ENCODE results near the gene TSGA10IP.

The TSGA10IP gene

GRCh38 chr11:65977621-65978390, 32.5 kb downstream of the TSGA10IP start:
- no peak for DNase-seq (ENCODE audit: low read depth)

DNA sequence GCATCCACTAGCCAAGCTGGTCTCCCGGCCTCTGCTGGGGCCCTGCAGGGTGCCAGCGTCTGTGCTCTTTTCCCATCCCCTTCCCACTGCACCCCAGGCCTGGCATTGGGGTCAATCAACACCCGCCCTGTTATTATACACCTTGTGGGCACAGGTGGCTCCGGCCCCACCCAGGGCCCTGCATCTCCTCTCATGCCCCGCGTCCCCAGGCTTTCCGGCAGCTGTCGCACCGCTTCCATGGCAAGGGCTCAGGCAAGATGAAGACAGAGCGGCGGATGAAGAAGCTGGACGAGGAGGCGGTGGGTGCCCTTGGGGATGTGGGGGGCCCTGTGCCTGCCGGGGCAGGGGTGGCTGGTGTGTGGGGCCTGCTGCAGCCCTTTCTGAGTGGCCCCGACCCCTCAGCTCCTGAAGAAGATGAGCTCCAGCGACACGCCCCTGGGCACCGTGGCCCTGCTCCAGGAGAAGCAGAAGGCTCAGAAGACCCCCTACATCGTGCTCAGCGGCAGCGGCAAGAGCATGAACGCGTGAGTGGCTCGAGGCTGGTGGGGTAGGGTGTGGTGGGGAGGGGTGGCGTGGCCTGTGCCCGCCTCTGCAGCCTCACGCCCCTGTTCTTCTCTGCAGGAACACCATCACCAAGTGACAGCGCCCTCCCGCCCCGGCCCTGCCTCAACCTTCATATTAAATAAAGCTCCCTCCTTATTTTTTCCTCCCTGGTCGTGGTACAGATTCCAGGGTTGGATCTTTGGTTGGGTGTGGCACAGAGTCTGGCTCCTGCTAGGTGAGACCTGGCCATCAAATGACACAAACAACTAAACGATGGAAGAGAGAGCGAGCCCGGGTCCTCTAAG, 33.3 kb downstream of the TSGA10IP start:
- DNase-seq (ENCODE audit: low read depth) = no peak

DNA sequence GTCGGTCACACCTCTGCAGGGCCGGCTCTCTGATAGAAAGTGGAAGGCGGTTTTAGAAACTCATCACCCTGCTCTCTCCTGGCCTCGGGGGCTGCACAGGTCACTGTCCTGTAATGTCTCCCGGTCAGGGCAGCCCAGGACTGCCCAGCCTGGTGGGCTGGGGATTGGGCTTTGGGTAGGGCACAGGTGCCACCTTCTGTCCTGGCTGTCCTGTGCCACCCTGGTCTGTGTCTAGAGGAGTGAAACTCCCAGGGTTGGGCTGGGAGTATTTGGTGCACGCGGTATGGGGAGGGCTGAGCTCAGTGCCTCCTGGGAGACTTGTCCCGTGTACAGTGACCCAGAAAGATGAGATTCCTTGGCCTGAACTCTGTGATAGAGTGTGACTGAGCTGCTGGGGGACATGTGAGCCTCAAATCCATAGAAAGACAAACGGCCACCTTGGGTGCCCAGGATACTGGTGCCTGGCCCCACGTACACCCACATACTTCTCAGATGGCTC, 34.0 kb downstream of the TSGA10IP start:
- no peak for DNase-seq (ENCODE audit: low read depth)

DNA sequence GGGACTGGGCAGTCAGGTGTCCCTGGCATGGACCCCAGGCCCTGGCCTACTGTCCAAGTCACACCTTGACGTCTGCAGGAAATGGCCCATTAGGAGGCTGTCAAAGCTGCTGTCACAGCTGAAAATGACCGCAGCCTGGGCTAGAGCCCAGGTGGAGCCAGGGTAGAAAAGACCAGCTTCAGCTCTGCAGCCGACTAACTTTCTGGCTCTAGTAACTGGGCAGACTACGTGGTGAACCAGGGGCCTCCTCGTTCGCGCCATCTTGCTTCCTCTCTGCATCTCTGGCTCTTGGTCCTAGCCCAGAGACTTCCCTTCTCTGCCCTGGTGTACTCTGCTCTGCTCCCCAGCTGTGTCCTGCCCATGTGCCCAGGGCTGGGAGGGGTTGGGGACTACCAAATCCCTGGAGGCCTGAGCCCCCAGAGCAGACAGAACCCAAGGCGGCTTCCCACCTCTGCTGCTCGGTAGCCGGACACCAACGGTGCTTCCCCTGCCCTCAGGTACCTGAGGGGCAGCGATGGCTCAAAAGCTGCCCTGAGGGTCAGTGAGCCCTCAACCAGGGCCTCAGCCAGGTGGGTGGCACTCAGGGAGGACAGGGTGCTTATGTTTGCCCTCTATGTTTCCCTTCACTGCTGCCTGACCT, 35.9 kb downstream of the TSGA10IP start:
- DNase-seq (ENCODE audit: low read depth) = no peak

- no peak for DNase-seq (ENCODE audit: low read depth)
Observed at GRCh38 chr11:65981972-65982823, 36.9 kb downstream of the TSGA10IP start.

DNA sequence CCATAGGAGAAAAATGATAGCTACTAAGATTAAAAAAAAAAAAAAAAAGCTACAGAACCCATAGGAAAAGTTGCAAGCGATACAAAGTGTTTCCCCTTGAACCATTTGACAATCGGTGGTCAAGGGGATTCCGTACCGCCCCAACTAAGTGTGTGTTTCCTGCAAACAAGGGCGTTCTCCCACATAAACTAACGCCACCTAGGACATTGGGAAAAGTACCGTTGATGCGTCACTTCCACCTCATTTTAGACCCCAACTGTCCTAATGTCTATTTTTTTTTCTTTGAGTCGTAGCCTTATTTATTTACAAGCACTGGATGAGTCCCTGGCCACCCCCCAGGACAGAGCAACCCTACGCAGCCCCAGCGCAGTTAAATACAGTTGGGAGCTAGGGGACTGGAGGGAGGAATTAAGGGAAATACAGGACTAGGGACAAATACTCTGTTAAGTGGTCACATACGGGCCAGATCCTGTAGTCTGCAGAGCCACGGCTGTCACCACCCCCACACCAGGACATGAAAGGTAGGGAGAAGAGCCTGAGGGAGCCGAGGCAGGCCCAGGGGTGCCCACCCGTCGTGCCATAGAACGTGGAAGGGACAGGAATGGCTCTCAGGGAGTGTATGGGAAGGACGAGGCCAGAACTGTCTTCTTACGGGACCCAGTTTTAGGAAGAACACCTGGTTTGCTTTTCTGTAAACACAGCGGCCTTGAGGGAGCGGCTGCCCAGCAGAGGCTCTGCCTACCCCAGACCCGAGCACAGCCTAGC, 37.7 kb downstream of the TSGA10IP start:
- no peak for DNase-seq (ENCODE audit: low read depth)

DNA sequence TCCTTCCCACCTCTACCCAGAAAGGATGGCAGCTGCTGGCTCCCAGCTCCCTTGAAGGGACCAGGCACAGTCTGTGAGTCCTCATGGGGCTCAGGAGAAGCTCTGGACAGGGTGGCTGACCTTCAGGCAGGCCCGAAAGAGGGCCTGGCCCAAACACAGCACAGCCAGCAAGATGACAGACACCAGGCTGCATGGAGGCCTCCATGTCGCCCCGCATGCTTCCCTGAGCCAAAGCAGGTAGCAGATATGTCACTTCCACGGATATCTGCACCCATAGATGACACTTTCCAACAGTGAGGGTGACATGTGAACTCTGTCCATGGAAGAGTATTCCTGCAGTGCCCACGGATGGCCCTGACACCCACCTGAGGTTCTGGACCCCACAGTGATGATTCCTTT, 38.3 kb downstream of the TSGA10IP start:
- no peak for DNase-seq (ENCODE audit: low read depth)

GRCh38 chr11:65987336-65987735, 42.1 kb downstream of the TSGA10IP start:
- DNase-seq (ENCODE audit: low read depth) = no peak

- peak; percentile 78 for DNase-seq (ENCODE audit: low read depth)
Observed at GRCh38 chr11:65988791-65989592, 43.7 kb downstream of the TSGA10IP start.

- DNase-seq (ENCODE audit: low read depth) = no peak
Observed at GRCh38 chr11:65992056-65992455, 46.8 kb downstream of the TSGA10IP start.

DNA sequence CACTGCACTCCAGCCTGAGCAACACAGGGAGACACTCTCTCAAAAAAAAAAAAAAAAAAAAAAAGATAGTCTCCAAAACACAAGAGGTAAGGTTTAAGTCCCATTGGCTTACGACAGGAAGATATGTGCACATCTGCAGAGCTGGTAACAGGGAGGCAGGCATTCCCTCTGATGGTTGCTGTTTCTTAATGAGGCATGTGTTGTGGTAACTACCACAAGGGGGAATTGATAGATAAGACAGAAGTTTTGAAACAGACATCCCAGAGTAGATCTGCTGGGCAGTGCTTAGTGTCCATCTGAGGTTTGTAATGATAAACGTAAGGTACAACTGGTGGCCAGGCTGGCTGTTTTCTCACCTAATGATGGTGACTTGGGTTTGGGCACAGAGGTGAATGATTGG, 52.0 kb downstream of the TSGA10IP start:
- DNase-seq (ENCODE audit: low read depth) = no peak

- DNase-seq (ENCODE audit: low read depth) = peak; percentile 86
Observed at GRCh38 chr11:66001942-66002647, 56.8 kb downstream of the TSGA10IP start, which contains the start of the genes BANF1 and EIF1AD. Gene BANF1 (plus strand): TSS chr11:66002503. CDS start chr11:66003251, 748 bp downstream. Gene EIF1AD (minus strand): TSS chr11:66002157. CDS start chr11:66000389, 1,768 bp downstream.

DNA sequence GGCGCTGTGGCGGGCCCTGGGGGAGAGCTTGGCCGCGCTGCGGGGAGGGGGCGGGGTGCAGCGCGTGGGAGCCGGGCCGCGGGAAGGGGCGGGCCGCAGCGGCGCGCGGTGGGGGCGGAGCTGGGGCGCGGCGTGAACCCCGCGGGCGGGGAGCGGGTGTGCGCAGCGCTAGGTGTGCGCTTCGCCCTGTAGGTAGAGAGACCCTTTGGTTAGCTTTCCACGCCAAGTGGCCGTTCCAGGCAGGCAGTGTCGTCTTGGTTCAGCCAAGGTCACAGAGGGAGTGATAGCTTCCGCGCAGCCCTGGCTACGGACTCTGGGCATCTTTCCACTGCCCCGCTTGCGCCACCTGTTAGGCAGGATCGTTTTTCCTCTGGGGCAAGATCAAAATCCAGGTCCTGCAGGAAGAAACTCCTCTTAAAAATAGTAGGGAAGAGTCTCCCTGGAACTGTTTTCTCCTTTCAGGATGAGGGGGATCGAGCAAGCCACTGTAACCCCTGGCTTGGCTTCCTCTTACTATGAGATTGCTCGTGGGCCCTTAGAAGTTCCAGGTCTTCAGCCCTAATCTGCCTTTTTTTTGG, 57.5 kb downstream of the TSGA10IP start:
- DNase-seq (ENCODE audit: low read depth) = peak; percentile 65

GRCh38 chr11:66003291-66003690, 58.0 kb downstream of the TSGA10IP start:
- DNase-seq (ENCODE audit: low read depth) = no peak

DNA sequence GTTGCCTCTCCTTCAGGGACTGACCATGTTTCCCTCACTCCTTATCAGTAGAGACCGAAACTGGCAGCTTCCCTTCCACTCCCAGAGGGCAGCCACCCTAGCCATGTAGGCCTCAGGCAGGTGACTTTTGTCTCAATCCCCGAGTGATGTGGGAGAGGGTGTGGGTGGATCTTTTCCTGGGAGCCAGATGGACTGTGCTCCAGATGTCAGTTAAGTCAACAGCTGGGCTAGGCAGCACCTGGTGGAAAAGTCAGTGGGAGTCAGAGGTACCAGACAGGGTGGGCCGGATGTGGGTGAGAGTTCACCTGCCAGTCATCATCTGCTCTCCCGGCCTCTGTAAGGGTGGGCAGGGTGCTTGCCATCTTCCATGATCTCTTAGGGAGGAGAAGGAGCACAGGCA, 58.9 kb downstream of the TSGA10IP start:
- no peak for DNase-seq (ENCODE audit: low read depth)

- DNase-seq (ENCODE audit: low read depth) = no peak
Observed at GRCh38 chr11:66006134-66006890, 61.0 kb downstream of the TSGA10IP start.

GRCh38 chr11:66006891-66007176, 61.6 kb downstream of the TSGA10IP start:
- DNase-seq (ENCODE audit: low read depth) = no peak

DNA sequence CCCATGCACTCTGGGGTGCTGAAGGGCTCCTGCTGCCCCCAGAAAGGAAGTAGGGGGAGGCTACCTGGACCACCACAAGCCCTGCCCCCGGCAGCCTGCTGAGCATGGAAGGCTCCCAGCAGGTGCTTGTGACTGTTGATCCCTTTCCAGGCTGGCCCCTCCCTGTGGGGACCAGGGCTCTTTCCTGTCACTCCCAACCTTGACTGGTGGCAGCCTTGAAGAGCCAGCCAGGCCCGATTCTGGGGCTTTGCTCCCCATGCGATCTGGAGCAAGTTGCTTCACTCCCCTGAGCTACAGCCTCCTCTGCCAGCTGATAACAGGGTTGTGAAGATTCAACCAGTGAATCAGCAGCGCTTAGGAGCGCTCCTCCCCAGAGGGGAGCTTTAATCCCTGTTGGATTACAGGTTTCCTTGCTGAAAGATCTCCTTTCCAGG, 61.9 kb downstream of the TSGA10IP start:
- no peak for DNase-seq (ENCODE audit: low read depth)

Data from stimulated activated CD8-positive, alpha-beta memory T cell treated with anti-CD3 and anti-CD28 coated beads, Interleukin-4, amount 100 ng/mL, for 24 hours (primary cell).